CD4-positive, alpha-beta T cell treated with Interleukin-10 for 1 hour (primary cell): ENCODE results near the gene BOLA1.
"Not testable (repeated sequence)": the region's sequence is repeated elsewhere in the genome, so short reads cannot be mapped to it uniquely, and the experiment has no call there.

Experiments
- DNase-seq: peaks from one replicate; pipeline ENCODE4 v3.0.0-alpha.2; 2020

BOLA1 gene

GRCh38 chr1:149932474-149932873 is 33.1 kb downstream of the BOLA1 start:
- no peak for DNase-seq

- DNase-seq = no peak
These were observed 33.8 kb downstream of the BOLA1 start for GRCh38 chr1:149933208-149933607.

DNA sequence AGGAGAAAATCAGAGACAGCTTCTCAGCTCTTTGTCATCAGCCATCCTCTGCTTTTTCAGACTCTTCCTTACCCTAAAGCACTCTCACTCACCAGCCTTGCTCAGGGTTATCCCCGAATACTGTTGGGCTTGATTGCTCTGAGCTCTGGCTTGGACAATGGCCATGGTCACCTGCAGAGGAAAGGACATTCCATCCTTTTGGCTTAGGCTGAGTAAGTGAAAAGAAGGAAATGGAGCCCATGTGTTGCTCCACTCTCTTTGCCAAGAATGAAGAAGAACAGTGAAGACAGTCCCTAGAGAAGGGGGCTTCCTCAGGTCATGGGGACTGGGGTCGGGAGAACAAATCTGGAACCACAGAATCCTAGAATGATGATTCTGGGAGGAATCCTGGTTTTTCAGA is 35.0 kb downstream of the BOLA1 start:
- no peak for DNase-seq

GRCh38 chr1:149936170-149936991 is 37.0 kb downstream of the BOLA1 start, which contains the start of gene MTMR11:
Gene MTMR11, minus strand, starts transcription at chr1:149936879. Its CDS starts 232 bp downstream, at chr1:149936647.
- DNase-seq = no peak

DNA sequence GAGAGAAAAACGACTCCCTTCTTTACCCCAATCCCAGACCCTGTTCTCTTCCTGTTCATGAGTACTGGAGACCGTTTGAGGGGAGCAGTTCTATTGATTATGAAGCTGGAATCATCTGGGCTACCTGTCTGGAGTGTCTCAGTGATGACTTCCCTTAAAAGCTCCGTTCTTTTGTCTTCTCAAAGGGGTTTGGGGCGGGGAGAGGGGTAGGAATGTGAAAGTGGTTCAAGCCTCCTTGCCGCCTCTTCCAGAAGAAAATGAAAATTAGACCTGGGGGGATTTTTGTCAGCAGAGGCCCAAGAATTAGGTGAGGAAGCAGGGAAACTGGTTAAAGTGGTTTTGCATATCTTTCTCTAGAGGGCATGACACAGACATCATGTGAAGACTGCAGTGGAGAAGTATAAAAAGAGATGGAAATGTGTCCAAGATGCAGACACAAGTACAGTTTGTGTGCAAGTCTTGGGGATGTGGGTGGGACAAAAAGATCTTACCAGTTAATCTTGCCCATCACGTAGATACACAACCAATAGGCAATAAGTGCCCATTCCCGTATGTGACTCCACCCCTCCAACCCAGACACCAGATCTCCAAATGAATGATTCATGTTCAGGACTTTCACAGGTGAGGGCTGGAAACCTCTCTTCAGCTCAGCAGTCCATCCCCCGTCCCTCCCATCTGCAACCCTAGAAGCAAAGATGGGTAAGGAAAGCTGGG is 37.8 kb downstream of the BOLA1 start:
- no peak for DNase-seq

DNA sequence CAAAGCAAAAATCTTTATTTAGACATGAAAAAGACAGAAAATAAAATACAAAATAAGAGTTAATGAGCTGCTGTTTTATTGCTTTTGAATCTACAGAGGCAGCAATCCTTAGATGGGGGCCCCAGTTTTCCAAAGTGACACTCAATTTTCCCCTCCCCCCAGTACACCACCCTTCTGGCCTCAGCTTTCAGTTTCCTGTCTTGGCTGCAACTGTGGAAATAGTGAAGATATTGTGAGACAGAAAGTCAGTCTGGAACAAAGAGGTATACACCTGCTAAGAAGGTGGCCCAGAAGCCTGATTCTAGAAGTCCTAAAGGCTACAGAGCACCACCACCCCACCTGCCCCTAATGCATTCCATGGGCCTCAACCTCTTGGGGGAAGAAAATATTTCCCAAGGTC is 38.4 kb downstream of the BOLA1 start:
- no peak for DNase-seq

DNA sequence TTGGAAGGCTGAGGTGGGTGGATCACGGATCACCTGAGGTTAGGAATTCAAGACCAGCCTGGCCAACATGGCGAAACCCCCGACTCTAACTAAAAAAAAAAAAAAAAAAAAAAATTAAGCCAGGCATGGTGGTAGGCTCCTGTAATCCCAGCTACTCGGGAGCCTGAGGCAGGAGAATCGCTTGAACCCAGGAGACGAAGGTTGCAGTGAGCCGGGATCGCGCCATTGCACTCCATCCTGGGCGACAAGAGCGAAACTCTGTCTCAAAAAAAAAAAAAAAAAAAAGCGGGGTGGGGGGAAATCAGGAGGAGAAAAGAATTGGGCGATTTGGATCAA is 39.3 kb downstream of the BOLA1 start:
- not testable (repeated sequence) for DNase-seq

DNA sequence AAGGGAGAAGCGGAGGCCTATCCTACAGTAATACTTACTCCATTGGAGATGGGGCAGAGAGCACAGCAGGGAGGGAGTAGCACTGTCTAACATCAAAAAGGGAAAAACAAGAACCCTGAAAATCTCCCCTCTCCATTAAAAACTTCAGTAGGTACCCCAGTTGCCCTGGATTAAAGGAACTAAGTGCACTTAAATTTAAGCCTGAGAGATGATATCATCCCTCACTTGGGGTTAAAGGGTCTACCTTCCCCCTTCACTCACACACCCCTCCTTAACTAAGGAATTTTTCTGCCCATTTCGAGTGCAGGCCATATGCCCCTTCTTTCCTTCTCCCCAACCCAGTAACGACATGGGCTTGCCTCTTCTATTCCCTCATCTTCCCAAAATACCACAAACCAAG is 41.1 kb downstream of the BOLA1 start:
- DNase-seq = no peak

DNA sequence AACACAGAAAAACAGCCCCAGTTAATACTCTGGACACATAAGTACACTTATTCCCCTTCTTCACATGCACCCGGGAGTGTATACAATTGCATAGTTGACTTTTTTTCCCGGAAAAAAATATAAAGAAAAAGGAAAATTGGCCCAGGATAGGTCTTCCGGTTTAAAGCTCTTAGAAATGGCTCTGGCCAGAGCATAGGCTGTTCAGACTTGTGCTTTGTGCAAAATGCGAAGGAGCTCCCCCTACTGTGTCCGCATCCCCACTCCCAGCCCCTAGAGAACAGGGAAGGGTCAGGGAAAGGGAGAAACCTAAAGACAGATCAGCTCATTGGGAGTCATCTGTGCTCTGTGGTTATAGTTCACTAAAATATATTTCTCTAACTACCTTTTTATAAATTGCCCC is 42.8 kb downstream of the BOLA1 start:
- DNase-seq = no peak

DNA sequence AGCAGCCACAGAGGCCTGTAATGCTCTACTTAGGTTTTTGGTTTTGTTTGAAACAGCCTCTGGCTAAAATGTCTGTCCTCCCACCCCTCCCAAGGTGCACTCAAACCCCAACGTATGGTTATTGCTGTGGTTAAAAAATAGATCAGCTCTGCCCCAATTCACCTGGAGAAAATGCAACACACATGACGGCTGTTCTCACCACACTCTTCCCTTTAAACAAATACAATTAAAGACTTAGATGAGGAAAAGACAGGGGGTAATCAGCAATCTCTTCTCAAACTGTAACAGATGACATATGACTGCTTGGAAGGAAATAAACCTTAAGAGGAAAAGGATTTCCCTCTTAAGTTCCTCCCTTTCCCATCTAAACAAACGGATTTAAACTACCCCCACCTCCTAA is 43.5 kb downstream of the BOLA1 start:
- DNase-seq = no peak

- no peak for DNase-seq
These were observed 45.8 kb downstream of the BOLA1 start for GRCh38 chr1:149945206-149945605.

DNA sequence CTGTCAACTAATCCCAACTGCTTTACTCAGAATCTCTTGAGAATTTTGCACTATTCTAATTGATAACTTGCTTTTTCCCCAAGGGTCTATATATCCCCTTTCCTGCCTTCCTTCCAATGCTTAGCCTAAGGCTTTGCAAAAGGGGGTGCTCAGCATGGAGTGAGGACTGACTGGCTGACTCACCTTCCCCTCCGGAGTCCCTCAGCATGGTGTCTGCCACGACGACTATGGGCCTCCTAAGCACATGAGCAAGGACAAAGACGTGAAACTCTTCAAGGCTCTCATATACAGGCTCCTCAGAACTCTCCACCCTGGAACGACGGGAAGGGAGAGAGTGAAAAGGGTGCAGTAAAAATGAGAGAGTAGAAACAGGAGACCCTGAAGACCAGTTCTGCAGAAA is 50.5 kb downstream of the BOLA1 start:
- DNase-seq = no peak
